Activated CD4-positive, alpha-beta T cell treated with anti-CD3 and anti-CD28 coated beads for 1 hour (primary cell): ENCODE measurements around the gene SNRNP27.

Experiments used
- DNase-seq: peaks from one replicate; pipeline ENCODE4 v3.0.0-alpha.2; 2020

SNRNP27 gene

DNA sequence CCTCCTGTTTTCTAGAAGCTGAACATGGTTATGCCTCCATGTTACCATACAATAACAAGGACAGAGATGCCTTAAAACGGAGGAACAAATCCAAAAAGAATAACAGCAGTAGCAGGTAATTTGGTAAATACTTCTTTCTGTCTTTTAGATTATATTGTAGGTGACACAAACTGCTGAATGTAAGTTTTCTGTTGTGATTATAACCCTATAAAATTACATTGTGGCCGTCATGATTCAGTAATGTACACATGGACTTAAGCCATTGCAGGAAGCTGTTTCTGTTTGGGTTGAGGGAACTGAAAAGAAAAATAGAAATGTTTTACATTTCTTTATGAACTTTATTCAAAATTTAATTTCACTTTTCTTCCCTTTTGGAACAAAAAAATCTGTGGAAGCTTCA is 22.4 kb downstream of the SNRNP27 start:
- no peak for DNase-seq

DNA sequence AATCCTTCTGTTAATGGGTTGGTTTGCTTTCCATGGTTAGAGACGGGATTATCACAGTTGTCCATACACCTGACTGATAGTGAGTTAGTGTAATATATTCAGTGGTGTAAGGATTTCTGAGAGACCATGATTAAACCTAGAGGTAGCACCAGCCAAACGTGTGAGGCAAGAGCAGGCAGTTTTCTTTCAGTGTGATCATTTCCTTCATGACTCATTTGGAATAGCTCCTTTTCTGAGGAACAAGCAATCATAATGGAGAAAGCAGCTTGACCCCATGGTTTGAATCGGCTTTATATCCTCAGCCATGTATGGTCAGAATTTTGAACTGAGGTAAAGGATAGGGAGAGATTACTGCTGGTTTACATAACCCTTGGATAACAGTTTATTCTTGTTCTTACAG is 24.1 kb downstream of the SNRNP27 start:
- DNase-seq = no peak

DNA sequence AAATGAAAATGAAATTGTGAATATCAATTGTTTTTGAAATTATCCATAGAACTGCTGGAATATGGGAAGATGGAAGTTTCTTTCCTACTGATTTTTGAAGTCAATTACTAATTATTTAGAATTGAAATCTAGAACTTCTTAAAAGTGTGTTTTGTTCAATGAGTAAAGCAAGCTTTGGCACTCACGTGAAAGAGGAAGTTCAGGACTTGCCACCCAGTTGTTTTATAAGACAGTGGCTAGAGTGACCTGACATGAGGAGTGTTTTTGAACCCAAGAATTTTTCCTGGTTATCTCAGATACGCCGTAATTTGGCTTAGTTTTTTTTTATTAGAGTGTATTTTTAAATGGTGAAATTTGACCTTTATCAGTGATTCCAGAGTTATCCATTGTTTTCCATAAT is 24.6 kb downstream of the SNRNP27 start:
- no peak for DNase-seq

DNA sequence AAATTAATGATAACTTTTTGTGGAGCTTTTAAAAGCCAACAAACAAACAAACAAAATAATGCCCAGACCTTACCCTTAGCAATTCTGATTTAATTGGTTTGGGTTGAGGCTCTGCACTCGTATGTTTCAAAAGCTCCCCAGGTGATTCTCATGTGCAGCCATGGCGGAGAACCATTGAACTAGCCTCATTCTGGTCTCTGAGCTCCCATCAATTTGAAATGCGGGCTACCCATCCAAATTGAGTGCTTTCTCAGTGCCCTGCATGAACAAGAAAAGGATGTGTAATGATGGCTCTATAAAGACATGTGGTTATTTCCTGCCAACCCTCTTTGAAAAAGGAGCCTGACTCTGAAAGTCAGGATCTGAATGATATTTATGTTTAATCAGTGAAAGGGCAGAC is 29.4 kb downstream of the SNRNP27 start:
- no peak for DNase-seq

DNA sequence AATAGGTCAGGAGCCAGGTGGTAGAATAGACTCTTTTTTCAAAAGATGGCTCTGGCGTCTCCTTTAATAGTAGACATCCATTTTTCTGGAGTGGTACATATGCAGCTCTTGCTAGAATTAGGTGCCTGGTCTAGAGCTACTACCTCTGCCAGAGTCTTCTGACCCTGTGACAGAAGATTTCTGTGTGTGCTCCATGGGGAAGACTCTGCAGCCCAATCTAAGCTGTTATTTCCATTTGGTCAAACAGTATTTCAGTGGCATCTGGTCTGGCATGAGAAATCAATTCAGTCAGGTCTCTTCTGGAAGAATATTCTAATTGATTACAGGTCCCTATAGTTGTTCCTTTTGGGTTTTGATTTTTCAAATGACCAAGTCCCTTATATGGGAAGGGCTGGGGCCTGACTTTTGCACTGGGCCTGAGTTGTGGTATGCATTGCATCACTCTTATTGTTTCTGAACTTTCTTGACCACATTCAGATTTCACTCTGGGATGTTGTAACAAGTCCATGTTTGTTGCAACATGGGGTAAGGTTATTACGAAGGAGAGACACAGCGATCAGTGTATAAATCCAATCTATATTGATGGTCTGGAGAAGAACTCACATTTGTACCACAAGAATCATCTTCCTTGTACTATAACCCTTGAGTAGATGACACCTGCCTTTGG is 33.2 kb downstream of the SNRNP27 start:
- no peak for DNase-seq

DNA sequence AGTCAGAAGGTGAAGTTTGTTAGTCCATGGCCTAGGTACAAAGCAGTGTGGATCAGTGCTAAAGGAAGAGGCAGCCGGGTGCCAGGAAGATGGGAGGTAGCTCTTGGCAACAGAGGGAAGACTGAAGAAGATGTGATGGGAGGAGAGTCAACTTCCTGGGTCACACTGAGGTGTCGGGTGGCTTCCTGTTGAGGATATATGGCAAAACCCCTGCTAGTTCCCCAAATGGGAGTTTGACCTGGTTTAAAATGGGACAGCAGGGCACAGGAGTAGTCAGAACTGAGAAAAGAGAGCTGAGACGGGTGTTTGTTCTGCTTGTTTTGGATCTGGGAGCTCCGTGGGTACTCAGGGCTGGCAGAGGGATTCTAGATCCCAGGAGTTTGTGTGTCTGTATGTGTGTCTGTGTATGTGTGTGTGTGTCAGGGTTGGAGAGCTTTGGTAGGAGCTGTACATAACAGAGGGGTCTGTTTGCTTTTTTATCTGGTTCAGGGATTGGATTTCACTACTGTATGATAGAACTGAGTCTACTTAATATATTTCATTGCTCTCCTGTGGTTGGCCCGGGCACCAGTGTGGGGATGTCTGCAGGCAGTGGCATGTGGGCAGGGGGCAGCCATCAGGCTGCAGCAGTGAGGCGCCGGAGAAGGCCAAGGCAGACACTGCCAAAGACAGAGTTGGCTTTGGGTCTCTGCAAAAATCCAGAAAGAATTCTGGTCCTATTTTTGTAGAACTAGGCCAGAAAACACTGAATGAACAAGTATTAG is 38.3 kb downstream of the SNRNP27 start:
- DNase-seq = no peak

DNA sequence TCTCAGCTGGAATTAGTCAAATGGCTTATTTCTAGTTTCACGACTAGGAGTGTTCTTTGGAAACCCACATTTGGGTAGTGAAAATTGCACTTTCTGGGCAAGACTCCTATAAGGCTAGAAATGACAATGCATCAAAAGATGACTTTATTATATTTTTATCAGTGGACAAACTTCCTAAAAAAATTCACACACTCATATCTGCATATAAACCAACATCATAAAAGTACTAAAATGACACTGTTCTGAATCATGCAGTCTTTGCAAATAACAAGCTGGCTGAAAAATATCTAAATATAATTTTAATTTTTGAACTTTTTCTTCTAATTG is 38.8 kb downstream of the SNRNP27 start:
- no peak for DNase-seq

DNA sequence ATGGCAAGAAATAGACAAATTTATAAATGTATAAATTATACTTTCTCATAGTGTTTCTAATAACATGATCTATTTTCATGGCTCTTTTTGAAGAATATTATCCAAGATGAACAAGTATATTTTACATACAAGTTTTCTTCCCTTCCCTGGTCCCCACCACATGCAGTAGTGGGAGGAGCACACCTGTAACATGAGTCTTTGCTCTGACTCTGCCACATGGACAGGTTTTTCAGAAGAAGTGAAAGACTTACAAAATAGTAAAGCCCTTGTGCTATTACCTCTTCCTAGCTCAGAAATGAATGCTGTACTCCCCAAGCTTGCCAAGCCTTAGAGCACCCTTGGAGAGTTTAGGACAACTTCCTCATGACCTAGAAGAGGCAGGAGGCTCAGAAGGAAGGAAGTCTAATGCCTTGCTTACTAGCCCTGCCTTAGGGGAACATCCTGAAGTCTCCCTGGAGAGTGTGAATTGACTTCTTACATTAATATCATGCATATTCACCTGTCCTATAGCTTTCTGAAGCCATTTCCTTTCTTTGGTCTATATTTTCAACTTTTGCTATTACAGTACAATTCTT is 39.6 kb downstream of the SNRNP27 start:
- DNase-seq = no peak

DNA sequence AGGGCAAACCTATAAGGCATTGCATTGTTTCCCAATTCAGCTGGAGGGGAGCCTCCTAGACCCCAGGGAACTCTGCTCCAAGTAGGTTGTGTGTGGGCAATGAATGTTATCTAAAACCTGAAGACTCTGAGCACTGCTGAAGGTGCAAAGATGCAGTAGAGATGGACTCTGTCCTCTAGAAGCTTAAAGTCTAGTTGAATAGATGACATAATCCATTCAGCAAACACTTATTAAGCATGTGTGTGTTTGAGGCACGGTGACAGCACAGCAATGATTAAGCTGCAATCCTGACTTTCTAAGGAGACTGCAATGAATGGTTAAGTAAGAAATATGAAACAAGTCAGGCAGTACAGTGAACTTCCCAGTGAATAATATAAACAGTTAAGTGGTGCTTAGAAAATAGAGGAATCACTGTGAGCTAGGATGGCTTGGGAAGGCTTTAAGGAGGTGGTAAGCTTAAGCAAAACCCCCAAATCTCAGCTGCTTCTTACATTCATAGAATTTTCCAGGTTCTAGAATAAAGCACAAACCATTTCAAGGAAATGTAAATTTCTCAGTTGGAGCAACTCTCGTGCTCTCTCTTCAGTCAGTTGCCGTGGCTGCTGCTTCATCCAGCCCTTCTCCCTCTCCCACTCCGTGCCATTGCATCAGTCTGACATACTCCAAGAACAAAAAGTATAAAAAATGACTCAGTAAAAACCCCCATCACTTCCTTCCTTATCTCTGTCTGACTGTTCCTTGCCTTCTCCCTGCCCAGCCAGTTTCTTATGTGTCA is 40.3 kb downstream of the SNRNP27 start:
- no peak for DNase-seq

DNA sequence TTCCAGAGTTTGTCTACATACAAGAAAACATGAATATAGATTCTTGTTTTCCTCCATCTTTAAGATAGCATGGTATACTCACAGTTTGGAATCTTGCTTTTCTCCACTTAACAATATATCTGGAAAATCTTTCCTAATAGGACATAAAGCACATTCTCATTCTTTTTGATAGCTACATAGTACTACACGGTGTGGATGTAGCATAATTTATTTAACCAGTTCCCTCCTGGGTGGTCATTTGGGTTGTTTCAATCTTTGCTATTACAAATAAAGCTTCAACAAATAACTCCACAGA is 40.8 kb downstream of the SNRNP27 start:
- no peak for DNase-seq

DNA sequence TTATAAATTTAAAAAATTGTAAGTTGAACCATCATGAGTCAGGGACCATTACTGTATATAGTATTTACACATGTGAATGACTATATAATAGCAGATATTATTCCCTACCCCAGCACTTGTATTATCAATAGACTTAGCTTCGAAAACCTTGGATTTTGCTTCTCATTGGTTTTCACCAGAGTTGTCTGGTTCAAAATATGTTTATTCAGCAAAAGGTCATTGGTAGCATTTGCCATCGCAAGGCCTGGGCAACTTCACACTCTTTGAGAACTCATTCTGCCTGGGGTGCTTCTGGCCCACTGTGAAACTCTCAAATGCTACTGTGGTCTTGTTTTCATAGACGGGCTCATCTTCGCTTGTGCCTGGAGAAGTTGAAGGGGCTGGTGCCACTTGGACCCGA is 41.3 kb downstream of the SNRNP27 start:
- DNase-seq = no peak

DNA sequence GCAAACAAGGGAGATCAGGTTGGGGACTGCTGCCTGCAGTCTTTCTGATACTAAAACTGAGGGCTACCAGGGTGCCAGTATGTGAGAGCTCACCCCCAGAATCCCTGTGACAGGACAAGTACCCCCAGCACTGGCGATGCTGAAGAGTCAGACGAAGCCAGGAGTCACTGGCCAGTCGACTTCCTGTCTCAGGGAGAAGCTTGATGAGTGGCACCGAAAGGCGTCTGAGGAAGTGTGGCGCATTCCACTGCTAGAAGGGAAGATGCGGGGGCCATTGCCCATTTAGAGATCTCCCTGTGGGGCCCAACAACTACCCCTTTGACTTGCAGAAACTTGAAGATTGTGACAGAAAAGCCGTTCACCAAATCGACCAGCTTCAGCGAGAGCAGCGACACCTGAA is 43.1 kb downstream of the SNRNP27 start:
- DNase-seq = no peak

DNA sequence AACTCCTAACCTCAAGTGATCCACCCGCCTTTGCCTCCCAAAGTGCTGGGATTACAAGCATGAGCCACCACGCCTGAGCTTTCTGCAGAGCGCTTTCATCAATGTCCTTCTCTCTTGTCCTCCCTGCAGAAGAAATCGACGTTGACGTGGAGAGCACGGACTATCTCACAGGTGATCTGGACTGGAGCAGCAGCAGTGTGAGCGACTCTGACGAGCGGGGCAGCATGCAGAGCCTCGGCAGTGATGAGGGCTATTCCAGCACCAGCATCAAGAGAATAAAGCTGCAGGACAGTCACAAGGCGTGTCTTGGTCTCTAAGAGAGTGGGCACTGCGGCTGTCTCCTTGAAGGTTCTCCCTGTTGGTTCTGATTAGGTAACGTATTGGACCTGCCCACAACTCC is 44.2 kb downstream of the SNRNP27 start:
- DNase-seq = no peak

DNA sequence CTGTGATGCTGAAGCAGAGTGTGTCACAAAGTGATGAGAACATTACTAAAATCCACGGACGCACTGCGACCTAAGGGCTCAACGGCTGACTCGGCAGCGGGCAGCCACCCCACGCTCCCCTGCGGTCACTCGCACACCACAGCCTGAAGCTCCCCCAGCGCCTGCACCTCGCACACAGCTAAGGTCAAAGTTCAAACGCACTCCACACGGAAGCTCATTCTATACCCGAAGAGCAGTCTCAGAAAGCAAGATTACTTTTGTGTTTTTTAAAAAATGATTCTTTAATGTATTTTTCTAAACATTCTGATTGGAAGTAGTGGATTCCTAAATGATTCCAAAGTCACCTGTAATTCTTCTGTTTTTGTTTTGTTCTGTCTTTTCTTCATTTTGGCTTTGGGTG is 46.0 kb downstream of the SNRNP27 start:
- DNase-seq = no peak

DNA sequence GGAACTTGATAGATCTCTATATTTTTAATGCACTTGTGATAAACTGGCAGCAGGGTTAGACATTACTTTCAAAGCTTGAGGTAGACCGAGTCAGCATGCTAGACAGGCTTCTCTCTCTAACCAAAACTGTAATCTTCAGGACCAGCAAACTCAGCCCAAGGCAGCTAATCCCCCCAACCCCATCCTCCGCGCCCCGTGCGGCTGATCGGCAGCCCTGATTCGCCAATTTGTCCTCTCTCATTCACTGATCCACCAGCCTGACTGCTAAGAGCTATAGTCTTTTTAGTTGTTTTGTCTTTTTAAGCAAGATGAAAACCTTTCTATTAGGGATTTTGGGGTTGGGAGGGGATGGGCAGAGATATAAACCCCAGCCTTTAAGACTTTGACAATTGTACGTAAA is 46.9 kb downstream of the SNRNP27 start:
- no peak for DNase-seq

DNA sequence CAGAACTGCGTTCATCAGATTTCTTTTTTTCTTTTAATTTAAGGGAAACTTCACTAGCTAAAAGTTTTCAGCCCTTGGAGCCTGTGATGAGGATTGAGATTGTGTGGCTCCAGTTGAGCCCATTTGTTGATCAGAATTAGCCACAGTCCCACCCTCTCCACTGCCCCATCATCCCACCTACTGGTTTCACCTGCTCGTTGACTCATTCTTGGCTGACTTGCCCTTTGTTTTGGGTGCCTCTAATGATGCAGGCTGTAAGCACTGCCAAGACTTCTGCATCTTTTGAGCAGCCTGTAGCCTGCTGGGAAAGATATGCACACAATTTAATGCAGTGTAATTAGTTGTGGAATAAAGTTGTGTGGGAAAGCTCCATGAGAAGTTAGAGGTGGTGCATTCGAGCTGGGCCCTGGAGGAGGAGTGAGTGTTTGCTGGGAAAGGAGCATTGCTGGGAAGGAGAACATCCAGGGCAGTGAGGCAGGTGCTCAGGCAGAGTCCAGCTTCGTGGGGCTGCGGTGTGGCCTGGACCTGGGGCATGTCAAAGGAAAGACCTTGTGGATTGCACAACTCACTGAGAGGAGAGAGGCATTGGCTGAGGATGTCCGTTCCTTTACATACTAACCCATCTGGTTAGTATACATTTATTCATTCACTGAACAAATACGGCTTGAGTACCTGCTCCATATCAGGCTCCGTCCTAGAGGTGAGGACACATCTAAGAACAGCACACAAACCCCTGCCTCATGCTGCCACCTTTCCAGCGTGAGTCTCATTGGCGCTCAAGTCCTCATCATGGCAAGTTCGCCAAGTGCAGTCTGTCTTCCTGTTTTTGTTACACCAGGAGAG is 49.5 kb downstream of the SNRNP27 start:
- no peak for DNase-seq

DNA sequence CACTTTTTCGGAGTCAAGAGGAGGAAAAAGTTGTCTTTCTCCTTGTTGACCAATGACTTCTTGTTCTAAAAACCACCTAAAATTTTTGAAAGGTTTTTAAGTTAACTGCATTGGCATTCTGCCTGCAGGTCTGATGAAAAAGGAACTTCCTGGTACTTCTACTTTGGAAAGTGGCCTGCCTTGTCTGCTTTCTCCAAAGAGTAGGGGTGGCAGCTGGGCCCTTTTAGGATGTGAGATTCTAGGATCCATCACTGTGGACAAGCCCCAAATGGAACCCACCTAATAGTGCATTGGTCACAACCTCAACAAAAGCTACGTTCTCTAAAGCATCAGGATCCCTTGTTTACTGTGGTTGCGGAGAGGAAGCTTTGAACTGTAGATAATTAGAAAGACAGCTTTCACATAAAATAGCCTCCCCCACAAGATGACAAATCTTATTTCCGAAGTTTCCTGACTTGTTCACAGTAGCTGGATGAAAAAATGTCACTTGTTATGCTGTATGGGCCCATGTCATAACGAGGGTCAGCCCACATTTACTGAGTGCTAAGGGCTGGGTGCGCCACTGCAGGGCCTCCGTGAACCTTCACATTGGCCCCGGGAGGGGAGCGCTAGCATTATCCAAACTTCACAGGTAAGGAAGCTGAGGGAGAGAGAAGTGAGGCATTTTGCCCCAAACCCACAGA is 50.2 kb downstream of the SNRNP27 start:
- no peak for DNase-seq

DNA sequence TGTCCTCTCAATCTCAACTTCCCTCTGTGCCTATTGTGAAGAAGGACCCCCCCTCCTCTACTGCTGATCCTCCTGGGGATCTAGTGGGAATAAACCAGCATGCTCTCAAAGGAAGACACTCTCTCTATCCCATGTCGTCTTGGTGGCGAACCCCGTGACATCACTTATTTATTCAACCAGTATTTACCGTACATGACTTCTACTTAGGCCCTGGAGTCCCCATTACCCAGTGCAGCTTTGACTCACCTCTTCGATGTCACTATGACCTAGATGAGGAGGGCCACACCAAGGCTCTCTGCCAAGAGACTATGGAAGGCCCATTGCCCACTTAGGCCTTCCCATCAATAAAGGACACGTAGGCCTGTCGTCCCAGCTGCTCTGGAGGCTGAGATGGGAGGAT is 51.0 kb downstream of the SNRNP27 start:
- DNase-seq = no peak

DNA sequence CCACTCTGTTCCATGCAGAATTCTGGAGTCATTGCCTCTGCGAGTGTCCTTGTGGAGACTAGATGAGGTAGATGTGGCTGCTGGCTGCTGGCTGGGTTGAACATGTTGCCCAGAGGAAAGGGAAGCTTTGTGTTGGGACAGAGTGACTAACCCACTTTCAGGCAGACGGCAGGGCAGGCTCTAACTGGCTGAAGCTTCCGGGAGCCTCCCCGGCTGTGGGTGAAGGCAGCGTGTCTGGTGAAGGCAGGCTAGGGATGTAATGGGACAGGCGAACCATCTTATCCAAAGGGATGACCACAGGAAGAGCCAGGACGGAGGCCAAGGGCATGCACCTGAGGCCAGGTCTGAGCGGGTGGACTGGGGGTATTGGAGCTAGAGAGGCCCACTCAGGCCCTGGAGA is 51.7 kb downstream of the SNRNP27 start:
- DNase-seq = no peak

DNA sequence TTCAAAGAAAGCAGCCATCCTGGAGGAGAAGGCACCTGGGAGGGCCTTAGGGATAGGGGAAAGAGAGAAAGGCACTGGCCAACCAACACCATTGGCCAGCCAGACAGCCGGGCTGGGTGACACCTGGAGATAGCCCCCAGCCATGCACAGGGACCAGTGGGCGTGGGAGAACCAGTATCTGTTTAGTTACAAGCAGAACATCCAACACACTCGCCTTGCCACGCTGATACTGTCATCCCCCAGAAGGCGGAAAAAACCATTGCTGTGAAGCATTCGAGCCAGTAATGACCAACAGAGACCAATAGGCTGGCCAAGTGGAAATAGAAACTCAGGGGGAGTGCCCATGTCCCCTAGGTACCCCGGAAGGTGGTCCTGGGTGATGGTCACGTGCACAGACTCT is 52.2 kb downstream of the SNRNP27 start:
- no peak for DNase-seq

DNA sequence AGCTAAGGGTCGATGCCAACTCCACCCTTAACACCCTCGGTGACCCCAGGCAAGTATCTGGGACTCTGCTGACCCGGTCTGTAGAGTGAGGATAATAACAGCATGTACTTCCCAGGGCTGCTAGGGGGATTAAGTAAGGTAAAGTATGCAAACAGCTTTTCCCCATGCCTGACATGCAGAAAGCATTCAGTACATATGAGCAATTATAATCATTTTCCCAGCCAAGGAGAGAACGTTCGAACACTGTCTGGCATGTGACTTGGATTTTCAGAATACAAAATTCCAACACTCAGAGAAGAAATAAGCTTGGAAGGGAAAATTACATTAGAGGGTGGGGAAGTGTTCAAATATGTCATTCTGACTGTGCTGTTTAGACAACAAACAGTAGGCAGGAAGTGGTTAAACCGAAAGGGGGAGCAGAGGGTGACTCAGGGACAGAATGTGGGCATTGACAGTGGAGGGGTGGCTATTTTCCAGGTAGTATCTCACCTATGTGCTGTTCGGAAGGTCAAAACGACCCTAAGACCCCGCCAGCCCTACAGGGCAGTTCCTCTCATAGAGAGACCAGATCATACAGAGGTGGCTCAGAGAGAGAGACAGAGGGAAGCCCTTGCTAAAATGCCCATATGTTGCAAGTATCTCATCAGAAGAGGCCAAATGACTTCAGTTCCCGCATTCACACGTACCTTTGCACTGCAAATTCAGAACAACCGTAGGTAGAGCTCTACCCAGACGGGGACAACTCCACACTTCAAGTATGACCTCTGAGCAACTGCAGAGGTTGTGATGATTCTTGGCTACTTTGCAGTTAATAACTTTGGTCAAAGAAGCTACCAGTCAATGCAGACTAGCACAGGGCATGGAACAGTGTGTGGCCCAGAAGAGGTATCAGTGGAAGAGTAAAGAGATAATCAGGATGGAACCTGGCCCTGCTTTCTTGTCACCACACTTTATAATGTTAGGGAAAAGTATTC is 52.9 kb downstream of the SNRNP27 start:
- DNase-seq = peak; percentile 20
